SK-N-SH treated with all-trans-retinoic acid at 6 μM for 48 hours (cell line): ENCODE data around the gene GAD1.

Experiments used
- ATAC-seq: fragments of 200-7000 bp; cut with Tn5 transposase; 3 replicates; pipeline ENCODE4 v1.9.1; 2020; ENCODE audit warnings: mild to moderate bottlenecking, moderate library complexity
- ARNTL ChIP-seq: fragments of 450-650 bp; formaldehyde crosslinking; IDR thresholded peaks from 2 replicates; pipeline ENCODE4 v1.5.0; 2020; ENCODE audit warnings: low read depth, mild to moderate bottlenecking, moderate library complexity, borderline replicate concordance
- CREB5 ChIP-seq: fragments of 250-450 bp; sonication (Bioruptor Pico); IDR thresholded peaks from 2 replicates; pipeline ENCODE4 v1.5.1; 2020; ENCODE audit warnings: low read depth, mild to moderate bottlenecking, moderate library complexity
- CSDC2 ChIP-seq: fragments of 250-450 bp; sonication (Bioruptor Pico); IDR thresholded peaks from 2 replicates; pipeline ENCODE4 v1.5.0; 2020; ENCODE audit warnings: mild to moderate bottlenecking, moderate library complexity
- ESRRG ChIP-seq: fragments of 250-450 bp; sonication (Bioruptor Pico); IDR thresholded peaks from 2 replicates; pipeline ENCODE4 v1.6.1; 2021; ENCODE audit warnings: mild to moderate bottlenecking
- GLIS3 ChIP-seq: fragments of 250-450 bp; sonication (Bioruptor Pico); IDR thresholded peaks from 2 replicates; pipeline ENCODE4 v1.5.0; 2020; ENCODE audit warnings: mild to moderate bottlenecking, moderate library complexity
- ISL1 ChIP-seq: fragments of 250-450 bp; sonication (Bioruptor Pico); IDR thresholded peaks from 2 replicates; pipeline ENCODE4 v2.1.2; 2022; ENCODE audit warnings: mild to moderate bottlenecking, moderate library complexity
- OSR1 ChIP-seq: fragments of 250-450 bp; sonication (Bioruptor Pico); IDR thresholded peaks from 2 replicates; pipeline ENCODE4 v1.8.0; 2022; ENCODE audit warnings: moderate library complexity, mild to moderate bottlenecking, inconsistent platforms
- PATZ1 ChIP-seq: fragments of 250-450 bp; sonication (Bioruptor Pico); IDR thresholded peaks from 2 replicates; pipeline ENCODE4 v1.8.0; 2020; ENCODE audit warnings: mild to moderate bottlenecking, moderate library complexity, borderline replicate concordance
- PPARA ChIP-seq: fragments of 250-450 bp; sonication (Bioruptor Pico); IDR thresholded peaks from 2 replicates; pipeline ENCODE4 v1.5.0; 2020; ENCODE audit warnings: mild to moderate bottlenecking, borderline replicate concordance
- RARB ChIP-seq: fragments of 250-450 bp; sonication (Bioruptor Pico); IDR thresholded peaks from 2 replicates; pipeline ENCODE4 v1.8.0; 2021; ENCODE audit warnings: mild to moderate bottlenecking, moderate library complexity
- SNAI2 ChIP-seq: fragments of 250-450 bp; sonication (Bioruptor Pico); IDR thresholded peaks from 2 replicates; pipeline ENCODE4 v1.5.0; 2020; ENCODE audit warnings: mild to moderate bottlenecking, moderate library complexity
- TCF4 ChIP-seq: fragments of 250-450 bp; sonication (Bioruptor Pico); IDR thresholded peaks from 2 replicates; pipeline ENCODE4 v1.8.0; 2021; ENCODE audit warnings: mild to moderate bottlenecking, moderate library complexity, borderline replicate concordance
- TSHZ2 ChIP-seq: fragments of 250-450 bp; sonication (Bioruptor Pico); IDR thresholded peaks from 2 replicates; pipeline ENCODE4 v1.5.0; 2020; ENCODE audit warnings: mild to moderate bottlenecking, moderate library complexity
- ZFP3 ChIP-seq: fragments of 250-450 bp; sonication (Bioruptor Pico); IDR thresholded peaks from 2 replicates; pipeline ENCODE4 v1.5.0; 2020; ENCODE audit warnings: mild to moderate bottlenecking, moderate library complexity
- ZFP30 ChIP-seq: fragments of 450-650 bp; formaldehyde crosslinking; IDR thresholded peaks from 2 replicates; pipeline ENCODE4 v1.5.0; 2022; ENCODE audit warnings: mild to moderate bottlenecking, moderate library complexity
- ZNF565 ChIP-seq: fragments of 450-650 bp; formaldehyde crosslinking; conservative IDR thresholded peaks from 2 replicates; pipeline ENCODE4 v1.5.0; 2020; ENCODE audit warnings: low read depth, mild to moderate bottlenecking, moderate library complexity
- ZNF70 ChIP-seq: fragments of 450-650 bp; formaldehyde crosslinking; IDR thresholded peaks from 2 replicates; pipeline ENCODE4 v1.5.0; 2020; ENCODE audit warnings: mild to moderate bottlenecking, moderate library complexity
- ZNF8 ChIP-seq: fragments of 450-650 bp; formaldehyde crosslinking; IDR thresholded peaks from 2 replicates; pipeline ENCODE4 v1.5.0; 2020; ENCODE audit warnings: mild to moderate bottlenecking, moderate library complexity
- TF ChIP-seq, protein P1 (sequence below): fragments of 250-450 bp; sonication (Bioruptor Pico); IDR thresholded peaks from 2 replicates; pipeline ENCODE4 v1.8.0; 2021; ENCODE audit warnings: low read depth, mild to moderate bottlenecking, moderate library complexity, borderline replicate concordance
- TF ChIP-seq, protein P2 (sequence below): fragments of 250-450 bp; sonication (Bioruptor Pico); IDR thresholded peaks from 2 replicates; pipeline ENCODE4 v1.5.1; 2021; ENCODE audit warnings: mild to moderate bottlenecking, moderate library complexity

GAD1 gene

GRCh38 chr2:170772295-170772694 is 44.4 kb upstream of the GAD1 start:
- no peak for TF ChIP-seq PPARA
- TF ChIP-seq ZFP3, result no peak
- no peak for TF ChIP-seq PATZ1 (CRISPR knock-in tag)
- TF ChIP-seq ARNTL (CRISPR knock-in tag), result no peak
- no peak for TF ChIP-seq SNAI2 (CRISPR knock-in tag)
- TF ChIP-seq ZNF8 (CRISPR knock-in tag), result no peak
- TF ChIP-seq ESRRG (CRISPR knock-in tag), result no peak
- TF ChIP-seq, protein P1, sequence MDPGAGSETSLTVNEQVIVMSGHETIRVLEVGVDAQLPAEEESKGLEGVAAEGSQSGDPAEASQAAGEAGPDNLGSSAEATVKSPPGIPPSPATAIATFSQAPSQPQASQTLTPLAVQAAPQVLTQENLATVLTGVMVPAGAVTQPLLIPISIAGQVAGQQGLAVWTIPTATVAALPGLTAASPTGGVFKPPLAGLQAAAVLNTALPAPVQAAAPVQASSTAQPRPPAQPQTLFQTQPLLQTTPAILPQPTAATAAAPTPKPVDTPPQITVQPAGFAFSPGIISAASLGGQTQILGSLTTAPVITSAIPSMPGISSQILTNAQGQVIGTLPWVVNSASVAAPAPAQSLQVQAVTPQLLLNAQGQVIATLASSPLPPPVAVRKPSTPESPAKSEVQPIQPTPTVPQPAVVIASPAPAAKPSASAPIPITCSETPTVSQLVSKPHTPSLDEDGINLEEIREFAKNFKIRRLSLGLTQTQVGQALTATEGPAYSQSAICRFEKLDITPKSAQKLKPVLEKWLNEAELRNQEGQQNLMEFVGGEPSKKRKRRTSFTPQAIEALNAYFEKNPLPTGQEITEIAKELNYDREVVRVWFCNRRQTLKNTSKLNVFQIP (CRISPR knock-in tag), result no peak
- TF ChIP-seq ZFP30 (CRISPR knock-in tag), result no peak
- TF ChIP-seq, protein P2, sequence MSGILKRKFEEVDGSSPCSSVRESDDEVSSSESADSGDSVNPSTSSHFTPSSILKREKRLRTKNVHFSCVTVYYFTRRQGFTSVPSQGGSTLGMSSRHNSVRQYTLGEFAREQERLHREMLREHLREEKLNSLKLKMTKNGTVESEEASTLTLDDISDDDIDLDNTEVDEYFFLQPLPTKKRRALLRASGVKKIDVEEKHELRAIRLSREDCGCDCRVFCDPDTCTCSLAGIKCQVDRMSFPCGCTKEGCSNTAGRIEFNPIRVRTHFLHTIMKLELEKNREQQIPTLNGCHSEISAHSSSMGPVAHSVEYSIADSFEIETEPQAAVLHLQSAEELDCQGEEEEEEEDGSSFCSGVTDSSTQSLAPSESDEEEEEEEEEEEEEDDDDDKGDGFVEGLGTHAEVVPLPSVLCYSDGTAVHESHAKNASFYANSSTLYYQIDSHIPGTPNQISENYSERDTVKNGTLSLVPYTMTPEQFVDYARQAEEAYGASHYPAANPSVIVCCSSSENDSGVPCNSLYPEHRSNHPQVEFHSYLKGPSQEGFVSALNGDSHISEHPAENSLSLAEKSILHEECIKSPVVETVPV (CRISPR knock-in tag), result no peak
- TF ChIP-seq TCF4 (CRISPR knock-in tag), result no peak
- no peak for TF ChIP-seq CREB5
- no peak for TF ChIP-seq CSDC2
- ATAC-seq, result no peak

DNA sequence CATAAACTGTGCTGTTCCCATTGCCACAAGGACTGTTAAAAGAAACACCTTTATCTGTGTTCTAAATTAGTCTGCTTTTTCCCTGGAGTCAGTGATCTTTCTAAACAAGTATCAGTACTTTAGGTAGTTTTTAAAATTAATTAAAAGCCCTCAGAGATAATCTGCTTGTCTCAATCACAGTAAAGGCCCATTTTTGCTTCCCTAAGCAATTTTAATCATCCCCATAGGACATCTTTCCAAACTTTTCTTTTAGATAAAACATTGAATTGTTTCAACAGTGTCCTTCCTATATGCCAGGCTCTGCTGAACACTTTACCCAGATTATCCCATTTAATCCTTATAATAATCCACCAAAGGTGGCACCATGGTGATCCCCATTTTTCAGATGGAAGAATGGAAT is 42.6 kb upstream of the GAD1 start:
- ATAC-seq, result no peak
- TF ChIP-seq TCF4 (CRISPR knock-in tag) (no peak), ZNF70 (CRISPR knock-in tag) (no peak), RARB (no peak), ZFP3 (no peak)

GRCh38 chr2:170778900-170779299 is 37.8 kb upstream of the GAD1 start:
- no peak for ATAC-seq
- no peak for TF ChIP-seq ZNF8 (CRISPR knock-in tag)
- no peak for TF ChIP-seq ZNF70 (CRISPR knock-in tag)
- no peak for TF ChIP-seq CREB5
- TF ChIP-seq ZFP30 (CRISPR knock-in tag), result no peak
- TF ChIP-seq GLIS3 (CRISPR knock-in tag), result no peak
- TF ChIP-seq, protein P1 (CRISPR knock-in tag), result no peak
- no peak for TF ChIP-seq PATZ1 (CRISPR knock-in tag)
- no peak for TF ChIP-seq ISL1 (CRISPR knock-in tag)
- no peak for TF ChIP-seq ZNF565 (CRISPR knock-in tag)
- TF ChIP-seq OSR1, result no peak
- no peak for TF ChIP-seq ESRRG (CRISPR knock-in tag)
- TF ChIP-seq, protein P2 (CRISPR knock-in tag), result no peak
- TF ChIP-seq TSHZ2 (CRISPR knock-in tag), result no peak
- TF ChIP-seq PPARA, result no peak
